HepG2 (cell line): ENCODE results near the gene UBR1. TPM values are rescaled to one million over a fixed set of nuclear protein-coding genes. Genes with fewer than 3 reads are reported as not detected.
A peak's percentile ranks its signal among the peaks of the same experiment; 100 is the strongest.

Experiments
- ATAC-seq: fragments of 200-7000 bp; cut with Tn5 transposase; 3 replicates; pipeline ENCODE4 v1.9.1; 2020; ENCODE audit warnings: mild to moderate bottlenecking, moderate library complexity
- BruUV-seq: library from RNA; stranded (reverse); fragments of 400-500 nt; replicated peaks from 2 replicates; lab custom pipeline; 2021; lab: Mats Ljungman, UMichigan
- CTCF ChIA-PET: fragments of 300-600 bp; formaldehyde crosslinking; extraction: SDS; loops from one replicate; lab custom pipeline; 2021; ENCODE audit warnings: low total read pairs, inconsistent platforms, low intra/inter-chr PET ratio; lab: Yijun Ruan, JAX
- POLR2A ChIA-PET: fragments of 350-600 bp; sonication (Branson Sonifier 250); formaldehyde crosslinking; loops from one replicate; lab custom pipeline; 2020; ENCODE audit warnings: antibody characterized with exemption, inconsistent platforms; lab: Yijun Ruan, JAX
- DNase-seq: peaks from one replicate; pipeline ENCODE4 v3.0.0-alpha.2; 2015; ENCODE audit warnings: low spot score
- FAIRE-seq: peaks from 3 replicates; lab custom pipeline; 2011; peaks lifted over from hg19 to GRCh38; lab: Jason Lieb, UNC
- H2AFZ ChIP-seq: one replicate; pipeline ENCODE4 v1.6.1; 2011; ENCODE audit warnings: low read length, inconsistent platforms
- H3K27ac ChIP-seq: fragments of 300-600 bp; 3 replicates; pipeline ENCODE4 v1.8.0; 2011; ENCODE audit warnings: mixed run types, mild to moderate bottlenecking, mixed read lengths, low read length, inconsistent platforms; ENCODE audit not compliant: insufficient read depth; ENCODE audit errors: extremely low read length
- H3K27me3 ChIP-seq, 2 experiments: fragments of 200-600 bp in 1 of 2; 2 replicates in 1 of 2; 3 replicates in 1 of 2; pipeline versions ENCODE4 v1.6.0 to v1.8.0; 2011; ENCODE audit warnings: low read length in 2 of 2, mild to moderate bottlenecking in 2 of 2, moderate library complexity in 2 of 2, inconsistent platforms in 1 of 2; ENCODE audit not compliant: insufficient read depth in 2 of 2, control insufficient read depth in 1 of 2
- H3K36me3 ChIP-seq, 2 experiments: fragments of 200-600 bp in 1 of 2; replicated peaks in 1 of 2; 2 replicates in 1 of 2; 3 replicates in 1 of 2; pipeline versions ENCODE4 v1.5.1 to v1.8.0; 2011; ENCODE audit warnings: low read length in 2 of 2, inconsistent platforms in 1 of 2; ENCODE audit not compliant: insufficient read depth in 2 of 2, control insufficient read depth in 1 of 2
- H3K4me1 ChIP-seq: 2 replicates; pipeline ENCODE4 v1.5.1; 2012; ENCODE audit warnings: low read length, inconsistent platforms; ENCODE audit not compliant: insufficient read depth
- H3K4me2 ChIP-seq: 2 replicates; pipeline ENCODE4 v1.6.0; 2011; ENCODE audit warnings: low read depth, low read length, inconsistent platforms
- H3K4me3 ChIP-seq, 3 experiments: fragments of 200-600 bp in 1 of 3; sonication (generic), shearing (Covaris generic) in 1 of 3; replicated peaks in 1 of 3; 2 replicates each; pipeline ENCODE4 v1.5.1; 2011 to 2016; ENCODE audit warnings: low read length in 3 of 3, inconsistent platforms in 2 of 3, low read depth in 2 of 3, mild to moderate bottlenecking in 2 of 3, control low read depth in 1 of 3, mixed read lengths in 1 of 3; ENCODE audit not compliant: insufficient read depth in 1 of 3
- H3K79me2 ChIP-seq: one replicate; pipeline ENCODE4 v1.6.1; 2011; ENCODE audit warnings: low read length, inconsistent platforms; ENCODE audit not compliant: insufficient read depth
- H3K9ac ChIP-seq: 2 replicates; pipeline ENCODE4 v1.6.0; 2011; ENCODE audit warnings: mild to moderate bottlenecking, low read depth, low read length, inconsistent platforms; ENCODE audit not compliant: insufficient read depth
- H3K9me3 ChIP-seq: 2 replicates; pipeline ENCODE4 v1.5.1; 2012; ENCODE audit warnings: mild to moderate bottlenecking, low read length
- H4K20me1 ChIP-seq: 2 replicates; pipeline ENCODE4 v1.6.0; 2011; ENCODE audit warnings: inconsistent platforms, mild to moderate bottlenecking, low read length, moderate library complexity; ENCODE audit not compliant: insufficient read depth
- CCDC6 ChIP-seq: sonication (generic); formaldehyde crosslinking; IDR thresholded peaks from 2 replicates; pipeline ENCODE4 v1.8.1; 2022; ENCODE audit warnings: mild to moderate bottlenecking, missing genetic modification reagents, moderate library complexity
- FOXP1 ChIP-seq, 2 experiments: fragments of 450-650 bp in 1 of 2; IDR thresholded peaks; 2 replicates each; pipeline ENCODE4 v1.6.1; 2017 to 2018; ENCODE audit warnings: antibody characterized with exemption in 1 of 2
- IRX3 ChIP-seq: sonication (generic); formaldehyde crosslinking; IDR thresholded peaks from 2 replicates; pipeline ENCODE4 v1.8.1; 2023; ENCODE audit warnings: mild to moderate bottlenecking, low read depth, missing genetic modification reagents, borderline replicate concordance
- ZFY ChIP-seq: sonication (generic); formaldehyde crosslinking; IDR thresholded peaks from 2 replicates; pipeline ENCODE4 v1.4.0; 2020; ENCODE audit warnings: missing genetic modification reagents
- ZMYM3 ChIP-seq: sonication (generic); formaldehyde crosslinking; IDR thresholded peaks from 2 replicates; pipeline ENCODE4 v1.5.1; 2020; ENCODE audit warnings: mild to moderate bottlenecking, missing genetic modification reagents
- ZNF317 ChIP-seq: sonication (generic); formaldehyde crosslinking; IDR thresholded peaks from 2 replicates; pipeline ENCODE4 v1.5.0; 2020; ENCODE audit warnings: mild to moderate bottlenecking, missing genetic modification reagents
- ZNF567 ChIP-seq: sonication (generic); formaldehyde crosslinking; IDR thresholded peaks from 2 replicates; pipeline ENCODE4 v1.8.1; 2023; ENCODE audit warnings: mild to moderate bottlenecking, missing genetic modification reagents, borderline replicate concordance
- ZNF615 ChIP-seq: sonication (generic); formaldehyde crosslinking; IDR thresholded peaks from 2 replicates; pipeline ENCODE4 v1.5.0; 2020; ENCODE audit warnings: mild to moderate bottlenecking, missing genetic modification reagents, borderline replicate concordance
- ZNF670 ChIP-seq: sonication (generic); formaldehyde crosslinking; IDR thresholded peaks from 2 replicates; pipeline ENCODE4 v1.8.0; 2022; ENCODE audit warnings: mild to moderate bottlenecking, missing genetic modification reagents, borderline replicate concordance
- WGBS: methylation state at CpG from one replicate; pipeline ENCODE4 v1.1.6; 2017; ENCODE audit warnings: low lambda C conversion rate; 5-methylcytosine and 5-hydroxymethylcytosine counted together
- in situ Hi-C: cut with HindIII; loops from 2 replicates; pipeline ENCODE4 v1.10.0; 2017; ENCODE audit warnings: low pct_unique_long_range_greater_than_20kb; ENCODE audit not compliant: extremely low pct_ligation_motif_present
- intact Hi-C: fragments of 100-400 bp; cut with micrococcal nuclease; formaldehyde crosslinking; loops from one replicate; pipeline ENCODE4 v1.10.0; 2022; ENCODE audit not compliant: unreplicated experiment
- polyA plus RNA-seq, 8 experiments: library from polyadenylated mRNA; depleted of rRNA in 3 of 8; stranded (reverse) in 7 of 8; unstranded in 1 of 8; fragments of >200 nt; fragmentation: Illumina TruSeq in 4 of 8; extraction: Trizol in 4 of 8; gene quantifications; 2 replicates each; pipeline versions ENCODE4 v1.2.1 to v1.2.3, GENCODE V29; 2011 to 2016; ENCODE audit warnings: low read depth in 4 of 8, missing spikeins in 1 of 8, mixed read lengths in 1 of 8; ENCODE audit not compliant: insufficient read depth in 1 of 8
- total RNA-seq, 5 experiments: library from RNA; depleted of rRNA; stranded (reverse); fragments of >200 nt; fragmentation: Illumina TruSeq; extraction: Trizol; gene quantifications; 2 replicates each; pipeline ENCODE4 v1.2.3, GENCODE V29; 2016; ENCODE audit warnings: low read depth in 1 of 5
- TF ChIP-seq, protein P1 (sequence below): sonication (generic); formaldehyde crosslinking; IDR thresholded peaks from 2 replicates; pipeline ENCODE4 v1.5.0; 2020; ENCODE audit warnings: mild to moderate bottlenecking, missing genetic modification reagents
- TF ChIP-seq, protein P2 (sequence below): sonication (generic); formaldehyde crosslinking; IDR thresholded peaks from 2 replicates; pipeline ENCODE4 v1.5.0; 2020; ENCODE audit warnings: mild to moderate bottlenecking, missing genetic modification reagents

The UBR1 gene
- total and polyA plus RNA-seq, 2 of the 13 experiments (the other 11 are each of a cell fraction or from before 2014, with no cell fraction given), result 6.4 to 18.0 TPM

DNA sequence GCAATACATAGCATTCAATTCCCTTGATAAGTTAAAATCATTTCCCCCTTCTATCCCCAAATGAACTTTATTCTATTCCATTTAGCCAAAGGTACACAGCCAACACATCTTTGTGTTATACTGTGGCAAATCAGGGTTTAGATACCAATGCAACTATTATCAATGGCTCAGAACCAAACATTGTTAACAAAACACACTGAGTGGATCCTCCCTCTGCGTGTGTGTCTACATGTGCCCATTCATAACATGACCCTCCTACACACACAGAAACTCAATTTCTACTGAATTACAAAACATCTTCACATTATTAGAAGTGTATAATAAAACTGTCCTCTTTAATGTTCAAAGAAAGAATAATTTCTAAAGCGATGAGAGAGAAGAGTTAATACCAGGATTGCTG is 186.5 kb downstream of the UBR1 start (continued):
- TF ChIP-seq ZNF317 (CRISPR knock-in tag) (no peak), FOXP1 (IDR thresholded peaks at IDR 0.05) (no peak), FOXP1 (CRISPR knock-in tag; IDR thresholded peaks at IDR 0.05) (no peak), ZNF670 (CRISPR knock-in tag) (no peak)
- TF ChIP-seq, protein P1, sequence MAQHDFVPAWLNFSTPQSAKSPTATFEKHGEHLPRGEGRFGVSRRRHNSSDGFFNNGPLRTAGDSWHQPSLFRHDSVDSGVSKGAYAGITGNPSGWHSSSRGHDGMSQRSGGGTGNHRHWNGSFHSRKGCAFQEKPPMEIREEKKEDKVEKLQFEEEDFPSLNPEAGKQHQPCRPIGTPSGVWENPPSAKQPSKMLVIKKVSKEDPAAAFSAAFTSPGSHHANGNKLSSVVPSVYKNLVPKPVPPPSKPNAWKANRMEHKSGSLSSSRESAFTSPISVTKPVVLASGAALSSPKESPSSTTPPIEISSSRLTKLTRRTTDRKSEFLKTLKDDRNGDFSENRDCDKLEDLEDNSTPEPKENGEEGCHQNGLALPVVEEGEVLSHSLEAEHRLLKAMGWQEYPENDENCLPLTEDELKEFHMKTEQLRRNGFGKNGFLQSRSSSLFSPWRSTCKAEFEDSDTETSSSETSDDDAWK, result no peak

DNA sequence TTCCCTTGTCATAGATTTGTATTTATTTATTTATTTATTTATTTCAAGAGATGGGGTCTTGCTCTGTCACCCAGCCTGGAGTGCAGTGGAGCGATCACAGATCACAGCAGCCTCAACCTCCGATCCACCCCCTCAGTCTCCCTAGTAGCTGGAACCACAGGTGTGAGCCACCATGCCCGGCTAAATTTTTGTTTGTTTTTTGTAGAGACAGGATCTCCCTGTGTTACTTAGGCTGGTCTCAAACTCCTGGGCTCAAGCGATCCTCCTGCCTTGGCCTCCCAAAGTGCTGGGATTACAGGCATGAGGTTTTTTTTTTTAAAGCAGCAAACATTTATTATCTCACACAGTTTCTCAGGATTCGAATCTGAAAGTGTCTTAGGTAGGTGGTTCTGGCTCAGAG is 187.8 kb downstream of the UBR1 start:
- POLR2A ChIA-PET, result no interaction called here
- H3K9ac ChIP-seq, result no peak overlapping the region
- no peak overlapping the region for H2AFZ ChIP-seq
- H3K27ac ChIP-seq, result no peak overlapping the region
- peaks cover 36% of the 10 kb centered on the region for H3K79me2 ChIP-seq
- intact Hi-C loops, result no loop called here
- no peaks in the 10 kb centered on the region; a peak in 1 of 5 replicates for H3K27me3 ChIP-seq
- no peak overlapping the region for H3K4me3 ChIP-seq
- FAIRE-seq, result no peak
- TF ChIP-seq ZFY, result no peak
- no peak for TF ChIP-seq ZNF567 (CRISPR knock-in tag)
- 0 out of 2 replicates have a peak, but pooled peaks have one; percentile 18 for TF ChIP-seq ZMYM3 (CRISPR knock-in tag)
- TF ChIP-seq, protein P2, sequence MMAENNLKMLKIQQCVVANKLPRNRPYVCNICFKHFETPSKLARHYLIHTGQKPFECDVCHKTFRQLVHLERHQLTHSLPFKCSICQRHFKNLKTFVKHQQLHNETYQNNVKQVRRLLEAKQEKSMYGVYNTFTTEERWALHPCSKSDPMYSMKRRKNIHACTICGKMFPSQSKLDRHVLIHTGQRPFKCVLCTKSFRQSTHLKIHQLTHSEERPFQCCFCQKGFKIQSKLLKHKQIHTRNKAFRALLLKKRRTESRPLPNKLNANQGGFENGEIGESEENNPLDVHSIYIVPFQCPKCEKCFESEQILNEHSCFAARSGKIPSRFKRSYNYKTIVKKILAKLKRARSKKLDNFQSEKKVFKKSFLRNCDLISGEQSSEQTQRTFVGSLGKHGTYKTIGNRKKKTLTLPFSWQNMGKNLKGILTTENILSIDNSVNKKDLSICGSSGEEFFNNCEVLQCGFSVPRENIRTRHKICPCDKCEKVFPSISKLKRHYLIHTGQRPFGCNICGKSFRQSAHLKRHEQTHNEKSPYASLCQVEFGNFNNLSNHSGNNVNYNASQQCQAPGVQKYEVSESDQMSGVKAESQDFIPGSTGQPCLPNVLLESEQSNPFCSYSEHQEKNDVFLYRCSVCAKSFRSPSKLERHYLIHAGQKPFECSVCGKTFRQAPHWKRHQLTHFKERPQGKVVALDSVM (CRISPR knock-in tag), result peak; percentile 83; the same call in 1 of the 2 replicates
- TF ChIP-seq IRX3 (CRISPR knock-in tag), result no peak
- no peak for TF ChIP-seq ZNF615 (CRISPR knock-in tag)
- no peak for TF ChIP-seq CCDC6 (CRISPR knock-in tag)
- no peak for DNase-seq
- peaks cover 5% of the 10 kb centered on the region; the same call in 1 of the 2 replicates for H4K20me1 ChIP-seq
- peaks cover 34% of the 10 kb centered on the region for H3K4me1 ChIP-seq
- H3K4me2 ChIP-seq, result peak overlapping the region; percentile 80; the same call in 1 of the 2 replicates
- no peak for ATAC-seq
- no peaks in the 10 kb centered on the region for H3K9me3 ChIP-seq
- in situ Hi-C loops, result no loop called here
- 89% methylated on average over 5 of the region's 5 CpGs for WGBS
- CTCF ChIA-PET, result no interaction called here
- BruUV-seq, result no TSS peak
- H3K36me3 ChIP-seq, result no peaks in the 10 kb centered on the region
